ENCODE results near the gene PARK7. TPM values are rescaled to one million over a fixed set of nuclear protein-coding genes. Genes with fewer than 3 reads are reported as not detected.
"Not testable (repeated sequence)": the region's sequence is repeated elsewhere in the genome, so short reads cannot be mapped to it uniquely, and the experiment has no call there.

Gene PARK7
- 231 TPM for polyA plus RNA-seq (2013)

- Histone ChIP-seq H3K9me3 (ENCODE audit: control extremely low read depth in 1 of 5, control insufficient read depth in 4 of 5, insufficient read depth in 2 of 5, low read depth in 1 of 5, low read length in 4 of 5) (no peaks in the 10 kb centered on the region), H3K4me3 (ENCODE audit: control insufficient read depth in 1 of 7, extremely low read depth in 1 of 7, insufficient read depth in 4 of 7, low read depth in 2 of 7, low read length in 6 of 7) (peak within 1 kb of the TSS; percentile 84 to 95 (median 89)), H3K36me3 (ENCODE audit: control insufficient read depth in 4 of 4, insufficient read depth in 4 of 4, low read length in 3 of 4) (peaks cover 12 to 27% (median 23%) of the 10 kb centered on the region in 4 experiments), H3K27ac (ENCODE audit: insufficient read depth in 1 of 2, low read depth in 1 of 2, low read length in 2 of 2, poor library complexity in 1 of 2, severe bottlenecking in 2 of 2) (peak within 1 kb of the TSS; percentile 81 to 93), H3K4me1 (ENCODE audit: control extremely low read depth in 1 of 4, control insufficient read depth in 4 of 4, insufficient read depth in 4 of 4, low read length in 3 of 4) (peaks cover 13 to 23% (median 17%) of the 10 kb centered on the region in 4 experiments), H3K27me3 (replicated peaks in 2 of 5; ENCODE audit: control insufficient read depth in 4 of 5, insufficient read depth in 5 of 5, low read length in 4 of 5) (no peaks in the 10 kb centered on the region)
- peak; percentile 99 to 100 (median 99) for DNase-seq
- POLR2A ChIA-PET, result interaction anchor here (0.6 to 0.7 kb wide), 3 partner anchors 19 to 26 kb away, joined by 3 to 4 read pairs (median 3); no protein-coding TSS in a partner anchor
- CTCF ChIA-PET, result interaction anchor here (1.4 to 1.5 kb wide), 2 partner anchors 14 to 54 kb away, joined by 4 to 6 read pairs; no protein-coding TSS in a partner anchor
- under 1% methylated on average over 64 of the region's 81 CpGs for WGBS (ENCODE audit: insufficient coverage)
These were observed at the start of gene PARK7 for GRCh38 chr1:7961216-7962013. Gene PARK7 (plus strand): TSS chr1:7961711. CDS start chr1:7962786, 1,075 bp downstream.

GRCh38 chr1:7912145-7912544, 49.4 kb upstream of the PARK7 start:
- POLR2A ChIA-PET, result no interaction called here
- peaks cover 0 to 5% (median 0%) of the 10 kb centered on the region in 4 experiments for H3K4me1 ChIP-seq (ENCODE audit: control extremely low read depth in 1 of 4, control insufficient read depth in 4 of 4, insufficient read depth in 4 of 4, low read length in 3 of 4)
- WGBS (ENCODE audit: insufficient coverage), result 100% methylated on average over 2 of the region's 3 CpGs
- no peak for DNase-seq
- no peaks in the 10 kb centered on the region for H3K9me3 ChIP-seq (ENCODE audit: control extremely low read depth in 1 of 5, control insufficient read depth in 4 of 5, insufficient read depth in 2 of 5, low read depth in 1 of 5, low read length in 4 of 5)
- H3K27ac ChIP-seq (ENCODE audit: insufficient read depth in 1 of 2, low read depth in 1 of 2, low read length in 2 of 2, poor library complexity in 1 of 2, severe bottlenecking in 2 of 2), result no peak overlapping the region
- H3K4me3 ChIP-seq (ENCODE audit: control insufficient read depth in 1 of 7, extremely low read depth in 1 of 7, insufficient read depth in 4 of 7, low read depth in 2 of 7, low read length in 6 of 7), result no peak overlapping the region
- H3K27me3 ChIP-seq (replicated peaks in 2 of 5; ENCODE audit: control insufficient read depth in 4 of 5, insufficient read depth in 5 of 5, low read length in 4 of 5), result peaks cover 0 to 3% (median 0%) of the 10 kb centered on the region in 5 experiments
- CTCF ChIA-PET, result interaction anchor here (0.6 kb wide), 1 partner anchor 95 kb away, joined by 3 read pairs; no protein-coding TSS in a partner anchor
- no peaks in the 10 kb centered on the region for H3K36me3 ChIP-seq (ENCODE audit: control insufficient read depth in 4 of 4, insufficient read depth in 4 of 4, low read length in 3 of 4)

GRCh38 chr1:7912743-7913557, 48.6 kb upstream of the PARK7 start:
- peak overlapping the region in 2 of 7 experiments; percentile 30 to 42 for H3K4me3 ChIP-seq (ENCODE audit: control insufficient read depth in 1 of 7, extremely low read depth in 1 of 7, insufficient read depth in 4 of 7, low read depth in 2 of 7, low read length in 6 of 7)
- H3K36me3 ChIP-seq (ENCODE audit: control insufficient read depth in 4 of 4, insufficient read depth in 4 of 4, low read length in 3 of 4), result no peaks in the 10 kb centered on the region
- DNase-seq, result peak in 1 of 3 donors; percentile 10
- peaks cover 0 to 5% (median 0%) of the 10 kb centered on the region in 4 experiments for H3K4me1 ChIP-seq (ENCODE audit: control extremely low read depth in 1 of 4, control insufficient read depth in 4 of 4, insufficient read depth in 4 of 4, low read length in 3 of 4)
- no peak overlapping the region for H3K27ac ChIP-seq (ENCODE audit: insufficient read depth in 1 of 2, low read depth in 1 of 2, low read length in 2 of 2, poor library complexity in 1 of 2, severe bottlenecking in 2 of 2)
- H3K27me3 ChIP-seq (replicated peaks in 2 of 5; ENCODE audit: control insufficient read depth in 4 of 5, insufficient read depth in 5 of 5, low read length in 4 of 5), result peaks cover 0 to 3% (median 0%) of the 10 kb centered on the region in 5 experiments
- H3K9me3 ChIP-seq (ENCODE audit: control extremely low read depth in 1 of 5, control insufficient read depth in 4 of 5, insufficient read depth in 2 of 5, low read depth in 1 of 5, low read length in 4 of 5), result no peaks in the 10 kb centered on the region
- CTCF ChIA-PET, result interaction anchor here (0.6 kb wide), 1 partner anchor 96 kb away, joined by 3 read pairs; no protein-coding TSS in a partner anchor
- POLR2A ChIA-PET, result no interaction called here
- WGBS (ENCODE audit: insufficient coverage), result 56% methylated on average over 17 of the region's 18 CpGs

GRCh38 chr1:7915826-7916500, 45.5 kb upstream of the PARK7 start:
- WGBS (ENCODE audit: insufficient coverage), result 80% methylated on average over 1 of the region's 5 CpGs
- ChIA-PET CTCF (interaction anchor here (0.9 kb wide), 1 partner anchor 23 kb away, joined by 4 read pairs; no protein-coding TSS in a partner anchor), POLR2A (no interaction called here)

GRCh38 chr1:7916501-7916830, 45.0 kb upstream of the PARK7 start:
- Histone ChIP-seq H3K27ac (ENCODE audit: insufficient read depth in 1 of 2, low read depth in 1 of 2, low read length in 2 of 2, poor library complexity in 1 of 2, severe bottlenecking in 2 of 2) (no peak overlapping the region), H3K4me3 (ENCODE audit: control insufficient read depth in 1 of 7, extremely low read depth in 1 of 7, insufficient read depth in 4 of 7, low read depth in 2 of 7, low read length in 6 of 7) (no peak overlapping the region), H3K36me3 (ENCODE audit: control insufficient read depth in 4 of 4, insufficient read depth in 4 of 4, low read length in 3 of 4) (no peaks in the 10 kb centered on the region), H3K9me3 (ENCODE audit: control extremely low read depth in 1 of 5, control insufficient read depth in 4 of 5, insufficient read depth in 2 of 5, low read depth in 1 of 5, low read length in 4 of 5) (no peaks in the 10 kb centered on the region), H3K27me3 (replicated peaks in 2 of 5; ENCODE audit: control insufficient read depth in 4 of 5, insufficient read depth in 5 of 5, low read length in 4 of 5) (peaks cover 0 to 3% (median 0%) of the 10 kb centered on the region in 5 experiments), H3K4me1 (ENCODE audit: control extremely low read depth in 1 of 4, control insufficient read depth in 4 of 4, insufficient read depth in 4 of 4, low read length in 3 of 4) (peaks cover 0 to 5% (median 0%) of the 10 kb centered on the region in 4 experiments)
- POLR2A ChIA-PET, result no interaction called here
- no peak for DNase-seq
- CTCF ChIA-PET, result interaction anchor here (0.6 to 0.9 kb wide), 3 partner anchors 24 to 1171 kb away, joined by 3 to 4 read pairs (median 4); no protein-coding TSS in a partner anchor
- WGBS (ENCODE audit: insufficient coverage), result 100% methylated on average over 2 of the region's 2 CpGs

More at GRCh38 chr1:7915826-7916500, 45.5 kb upstream of the PARK7 start:
- Histone ChIP-seq H3K36me3 (ENCODE audit: control insufficient read depth in 4 of 4, insufficient read depth in 4 of 4, low read length in 3 of 4) (no peaks in the 10 kb centered on the region), H3K4me1 (ENCODE audit: control extremely low read depth in 1 of 4, control insufficient read depth in 4 of 4, insufficient read depth in 4 of 4, low read length in 3 of 4) (peaks cover 0 to 5% (median 0%) of the 10 kb centered on the region in 4 experiments), H3K27ac (ENCODE audit: insufficient read depth in 1 of 2, low read depth in 1 of 2, low read length in 2 of 2, poor library complexity in 1 of 2, severe bottlenecking in 2 of 2) (no peak overlapping the region), H3K4me3 (ENCODE audit: control insufficient read depth in 1 of 7, extremely low read depth in 1 of 7, insufficient read depth in 4 of 7, low read depth in 2 of 7, low read length in 6 of 7) (no peak overlapping the region), H3K27me3 (replicated peaks in 2 of 5; ENCODE audit: control insufficient read depth in 4 of 5, insufficient read depth in 5 of 5, low read length in 4 of 5) (peaks cover 0 to 3% (median 0%) of the 10 kb centered on the region in 5 experiments), H3K9me3 (ENCODE audit: control extremely low read depth in 1 of 5, control insufficient read depth in 4 of 5, insufficient read depth in 2 of 5, low read depth in 1 of 5, low read length in 4 of 5) (no peaks in the 10 kb centered on the region)
- no peak for DNase-seq

GRCh38 chr1:7917971-7918370, 43.5 kb upstream of the PARK7 start:
- 100% methylated on average over 1 of the region's 5 CpGs for WGBS (ENCODE audit: insufficient coverage)
- H3K4me1 ChIP-seq (ENCODE audit: control extremely low read depth in 1 of 4, control insufficient read depth in 4 of 4, insufficient read depth in 4 of 4, low read length in 3 of 4); H3K9me3 ChIP-seq (ENCODE audit: control extremely low read depth in 1 of 5, control insufficient read depth in 4 of 5, insufficient read depth in 2 of 5, low read depth in 1 of 5, low read length in 4 of 5); CTCF ChIA-PET; DNase-seq; H3K27me3 ChIP-seq (replicated peaks in 2 of 5; ENCODE audit: control insufficient read depth in 4 of 5, insufficient read depth in 5 of 5, low read length in 4 of 5); H3K27ac ChIP-seq (ENCODE audit: insufficient read depth in 1 of 2, low read depth in 1 of 2, low read length in 2 of 2, poor library complexity in 1 of 2, severe bottlenecking in 2 of 2); H3K36me3 ChIP-seq (ENCODE audit: control insufficient read depth in 4 of 4, insufficient read depth in 4 of 4, low read length in 3 of 4); H3K4me3 ChIP-seq (ENCODE audit: control insufficient read depth in 1 of 7, extremely low read depth in 1 of 7, insufficient read depth in 4 of 7, low read depth in 2 of 7, low read length in 6 of 7): not testable (repeated sequence)
- POLR2A ChIA-PET, result interaction anchor here (0.7 kb wide), 1 partner anchor 42 kb away, joined by 4 read pairs; no protein-coding TSS in a partner anchor
